Ramos (cell line): ENCODE measurements around the gene VPS54.

ENCODE experiments used
- in situ Hi-C: fragments of 300-500 bp; cut with MboI; formaldehyde crosslinking; loops from one replicate; pipeline ENCODE4 v1.14.3; 2022; ENCODE audit warnings: low sequenced_read_pairs; ENCODE audit not compliant: unreplicated experiment

The VPS54 gene

GRCh38 chr2:64019083-64019974 is at the start of gene VPS54:
Gene VPS54 (minus strand): TSS chr2:64019428. CDS start chr2:63983999, 35,429 bp downstream.
- in situ Hi-C loops, result no loop called here

GRCh38 chr2:64067326-64067725 is 48.1 kb upstream of the VPS54 start:
- in situ Hi-C loops, result no loop called here

GRCh38 chr2:64065516-64065915 is 46.3 kb upstream of the VPS54 start:
- in situ Hi-C loops, result no loop called here

- in situ Hi-C loops, result no loop called here
Measured at GRCh38 chr2:64063924-64064331, 44.7 kb upstream of the VPS54 start.

- in situ Hi-C loops, result no loop called here
Measured at GRCh38 chr2:64063454-64063853, 44.2 kb upstream of the VPS54 start.

GRCh38 chr2:64062840-64063239 is 43.6 kb upstream of the VPS54 start:
- in situ Hi-C loops, result no loop called here

GRCh38 chr2:64059270-64059669 is 40.0 kb upstream of the VPS54 start:
- in situ Hi-C loops, result loop anchor here (10.0 kb wide), 1 partner anchor 86 kb away; the partner anchor contains the start of gene PELI1

- in situ Hi-C loops, result loop anchor here (10.0 kb wide), 1 partner anchor 89 kb away; the partner anchor contains the start of gene PELI1
Measured at GRCh38 chr2:64056021-64056420, 36.8 kb upstream of the VPS54 start.

GRCh38 chr2:64054161-64054915 is 35.1 kb upstream of the VPS54 start:
- in situ Hi-C loops, result loop anchor here (10.0 kb wide), 1 partner anchor 90 kb away; the partner anchor contains the start of gene PELI1

GRCh38 chr2:64052463-64053241 is 33.4 kb upstream of the VPS54 start:
- in situ Hi-C loops, result loop anchor here (10.0 kb wide), 1 partner anchor 92 kb away; the partner anchor contains the start of gene PELI1

GRCh38 chr2:64049633-64050220 is 30.5 kb upstream of the VPS54 start:
- in situ Hi-C loops, result loop anchor here (5.0 to 10.0 kb wide), 2 partner anchors 95 to 278 kb away; partner anchors contain the start of gene PELI1

- in situ Hi-C loops, result loop anchor here (5.0 kb wide), 1 partner anchor 281 kb away; no protein-coding TSS in a partner anchor
Measured at GRCh38 chr2:64045938-64046337, 26.7 kb upstream of the VPS54 start.

GRCh38 chr2:64040161-64040560 is 20.9 kb upstream of the VPS54 start:
- in situ Hi-C loops, result no loop called here

- in situ Hi-C loops, result loop anchor here (10.0 kb wide), 1 partner anchor 449 kb away; no protein-coding TSS in a partner anchor
Measured at GRCh38 chr2:64036034-64036705, 16.9 kb upstream of the VPS54 start.

- in situ Hi-C loops, result loop anchor here (10.0 kb wide), 1 partner anchor 449 kb away; no protein-coding TSS in a partner anchor
Measured at GRCh38 chr2:64035072-64035942, 16.1 kb upstream of the VPS54 start.

GRCh38 chr2:64029116-64029665 is 10.0 kb upstream of the VPS54 start:
- in situ Hi-C loops, result no loop called here

- in situ Hi-C loops, result no loop called here
Measured at GRCh38 chr2:64025741-64026140, 6.5 kb upstream of the VPS54 start.
